Body of pancreas (tissue), 4 donors: ENCODE data around the gene HSFX2.

Experiments used
- POLR2A ChIP-seq, 3 donors: fragments of 450-650 bp; IDR thresholded peaks; one replicate each; pipeline ENCODE4 v1.6.1; 2016; ENCODE audit warnings: antibody characterized with exemption in 3 of 3, mild to moderate bottlenecking in 2 of 3
- TF ChIP-seq, protein P1 (sequence below), 7 experiments: fragments of 450-650 bp in 4 of 7; fragments of 200-600 bp in 3 of 7; sonication (generic) in 3 of 7; IDR thresholded peaks; one replicate each; pipeline ENCODE4 v1.5.1; 2016 to 2019; ENCODE audit warnings: antibody characterized with exemption in 7 of 7

DNA sequence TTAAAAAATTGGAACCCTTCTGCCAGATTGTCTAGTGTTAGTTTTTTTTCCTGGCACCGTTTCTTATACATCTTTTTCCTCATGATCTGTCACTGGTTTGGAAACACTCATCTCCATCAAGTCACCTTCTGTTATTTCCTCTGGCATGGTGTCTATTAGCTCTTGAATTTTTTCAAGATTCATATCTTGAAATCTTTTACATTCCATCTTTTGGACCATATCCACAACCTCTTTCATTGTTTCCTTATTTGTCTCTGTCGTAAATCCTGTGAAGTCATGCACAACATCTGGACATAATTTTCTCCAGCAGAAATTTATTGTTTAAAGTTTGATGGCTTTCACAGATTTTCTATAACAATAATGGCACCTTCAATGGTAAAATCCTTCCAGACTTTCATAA, 46.7 kb upstream of the HSFX2 start:
- TF ChIP-seq, protein P1, sequence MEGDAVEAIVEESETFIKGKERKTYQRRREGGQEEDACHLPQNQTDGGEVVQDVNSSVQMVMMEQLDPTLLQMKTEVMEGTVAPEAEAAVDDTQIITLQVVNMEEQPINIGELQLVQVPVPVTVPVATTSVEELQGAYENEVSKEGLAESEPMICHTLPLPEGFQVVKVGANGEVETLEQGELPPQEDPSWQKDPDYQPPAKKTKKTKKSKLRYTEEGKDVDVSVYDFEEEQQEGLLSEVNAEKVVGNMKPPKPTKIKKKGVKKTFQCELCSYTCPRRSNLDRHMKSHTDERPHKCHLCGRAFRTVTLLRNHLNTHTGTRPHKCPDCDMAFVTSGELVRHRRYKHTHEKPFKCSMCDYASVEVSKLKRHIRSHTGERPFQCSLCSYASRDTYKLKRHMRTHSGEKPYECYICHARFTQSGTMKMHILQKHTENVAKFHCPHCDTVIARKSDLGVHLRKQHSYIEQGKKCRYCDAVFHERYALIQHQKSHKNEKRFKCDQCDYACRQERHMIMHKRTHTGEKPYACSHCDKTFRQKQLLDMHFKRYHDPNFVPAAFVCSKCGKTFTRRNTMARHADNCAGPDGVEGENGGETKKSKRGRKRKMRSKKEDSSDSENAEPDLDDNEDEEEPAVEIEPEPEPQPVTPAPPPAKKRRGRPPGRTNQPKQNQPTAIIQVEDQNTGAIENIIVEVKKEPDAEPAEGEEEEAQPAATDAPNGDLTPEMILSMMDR (IDR thresholded peaks at IDR 0.05), result no peak
- no peak for TF ChIP-seq POLR2A (IDR thresholded peaks at IDR 0.05)
